Astrocyte (in vitro differentiated cells and primary cell): ENCODE measurements around the gene AUTS2. TPM values are rescaled to one million over a fixed set of nuclear protein-coding genes. Genes with fewer than 3 reads are reported as not detected.

ENCODE experiments used
- DNase-seq: peaks from one replicate; pipeline ENCODE4 v3.0.0-alpha.2; 2010; ENCODE audit warnings: low read depth
- FAIRE-seq: peaks from 2 replicates; lab custom pipeline; 2011; peaks lifted over from hg19 to GRCh38; lab: Jason Lieb, UNC
- H2AFZ ChIP-seq: 2 replicates; pipeline ENCODE4 v1.6.0; 2012; ENCODE audit warnings: low read depth, low read length, inconsistent platforms
- H3K27ac ChIP-seq: 2 replicates; pipeline ENCODE4 v1.5.1; 2011; ENCODE audit warnings: low read depth, low read length, inconsistent platforms
- H3K27me3 ChIP-seq: 2 replicates; pipeline ENCODE4 v1.6.0; 2011; ENCODE audit warnings: low read length, inconsistent platforms; ENCODE audit not compliant: insufficient read depth
- H3K36me3 ChIP-seq: 2 replicates; pipeline ENCODE4 v1.5.1; 2011; ENCODE audit warnings: low read length, inconsistent platforms; ENCODE audit not compliant: insufficient read depth
- H3K4me1 ChIP-seq: 2 replicates; pipeline ENCODE4 v1.5.1; 2011; ENCODE audit warnings: low read length, inconsistent platforms; ENCODE audit not compliant: insufficient read depth
- H3K4me2 ChIP-seq: 2 replicates; pipeline ENCODE4 v1.6.0; 2012; ENCODE audit warnings: low read length, inconsistent platforms
- H3K4me3 ChIP-seq: 2 replicates; pipeline ENCODE4 v1.5.1; 2011; ENCODE audit warnings: low read depth, mild to moderate bottlenecking, low read length, inconsistent platforms; ENCODE audit not compliant: insufficient read depth
- H3K79me2 ChIP-seq: 2 replicates; pipeline ENCODE4 v1.6.0; 2012; ENCODE audit warnings: mild to moderate bottlenecking, low read length, inconsistent platforms; ENCODE audit not compliant: insufficient read depth
- H3K9ac ChIP-seq: 2 replicates; pipeline ENCODE4 v1.6.0; 2012; ENCODE audit warnings: mild to moderate bottlenecking, low read length, inconsistent platforms
- H3K9me3 ChIP-seq: 2 replicates; pipeline ENCODE4 v1.5.1; 2012; ENCODE audit warnings: low read depth, mild to moderate bottlenecking, low read length, inconsistent platforms; ENCODE audit not compliant: insufficient read depth
- H4K20me1 ChIP-seq: 2 replicates; pipeline ENCODE4 v1.6.0; 2012; ENCODE audit warnings: low read length, inconsistent platforms; ENCODE audit not compliant: insufficient read depth
- H3K27ac Mint-ChIP-seq: one replicate; pipeline ENCODE4 v1.8.0; 2021; ENCODE audit warnings: mild to moderate bottlenecking, mixed read lengths; ENCODE audit not compliant: unreplicated experiment
- H3K27me3 Mint-ChIP-seq: one replicate; pipeline ENCODE4 v1.8.0; 2021; ENCODE audit warnings: low read depth, mixed read lengths; ENCODE audit not compliant: unreplicated experiment
- H3K36me3 Mint-ChIP-seq: one replicate; pipeline ENCODE4 v1.8.0; 2021; ENCODE audit warnings: low read depth, mixed read lengths; ENCODE audit not compliant: unreplicated experiment
- H3K4me1 Mint-ChIP-seq: one replicate; pipeline ENCODE4 v1.8.0; 2021; ENCODE audit warnings: low read depth, mixed read lengths; ENCODE audit not compliant: unreplicated experiment
- H3K4me3 Mint-ChIP-seq: one replicate; pipeline ENCODE4 v1.8.0; 2021; ENCODE audit warnings: mild to moderate bottlenecking, moderate library complexity, mixed read lengths; ENCODE audit not compliant: unreplicated experiment
- H3K9me3 Mint-ChIP-seq: one replicate; pipeline ENCODE4 v1.8.0; 2021; ENCODE audit warnings: mild to moderate bottlenecking, mixed read lengths; ENCODE audit not compliant: unreplicated experiment
- EZH2 ChIP-seq: IDR thresholded peaks from 2 replicates; pipeline ENCODE4 v1.6.1; 2012; ENCODE audit warnings: mild to moderate bottlenecking, low read length, inconsistent platforms; ENCODE audit not compliant: insufficient read depth
- total RNA-seq: library from RNA; stranded (reverse); gene quantifications from 2 replicates; pipeline ENCODE4 v1.2.1, GENCODE V29; 2021
- TF ChIP-seq, protein P1 (sequence below): IDR thresholded peaks from 2 replicates; pipeline ENCODE4 v1.5.1; 2011; ENCODE audit warnings: low read depth, mild to moderate bottlenecking, inconsistent platforms, low read length, moderate library complexity; ENCODE audit not compliant: insufficient read depth

Gene AUTS2
- total RNA-seq, 1 donor from 2014 or later, result 73.2 TPM

DNA sequence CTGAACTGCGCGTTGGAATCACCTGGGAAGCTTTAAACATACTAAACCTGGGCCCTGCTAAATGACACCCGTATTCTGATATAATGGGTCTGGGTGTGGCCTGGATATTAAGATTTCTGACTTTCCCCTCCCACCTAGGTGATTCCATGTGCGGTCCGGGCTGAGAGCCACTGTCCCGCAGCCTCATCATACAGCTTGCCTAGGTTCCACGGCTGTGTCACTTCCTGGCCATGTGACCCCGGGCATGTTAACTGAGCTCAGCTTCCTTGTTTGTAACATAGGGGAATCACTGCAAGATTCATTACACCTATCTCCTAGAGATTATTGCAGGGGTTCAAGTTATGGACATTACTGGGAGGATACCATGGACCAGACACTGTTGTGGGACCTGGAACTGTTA, 1061.0 kb downstream of the AUTS2 start:
- no peaks in the 10 kb centered on the region for H3K36me3 ChIP-seq
- H3K79me2 ChIP-seq, result no peaks in the 10 kb centered on the region
- no peak overlapping the region for H3K9ac ChIP-seq
- no peak overlapping the region for H3K4me3 ChIP-seq
- FAIRE-seq, result no peak
- no peak overlapping the region for H3K4me3 Mint-ChIP-seq
- peaks cover 8% of the 10 kb centered on the region for H3K36me3 Mint-ChIP-seq
- no peaks in the 10 kb centered on the region for H3K27me3 ChIP-seq
- H3K9me3 ChIP-seq, result no peaks in the 10 kb centered on the region
- no peaks in the 10 kb centered on the region for H3K4me1 ChIP-seq
- no peaks in the 10 kb centered on the region for H3K9me3 Mint-ChIP-seq
- H3K4me1 Mint-ChIP-seq, result no peaks in the 10 kb centered on the region
- no peak overlapping the region for H3K27ac ChIP-seq
- no peak overlapping the region for H3K27ac Mint-ChIP-seq
- DNase-seq, result no peak
- no peak overlapping the region for H2AFZ ChIP-seq
- TF ChIP-seq, protein P1, sequence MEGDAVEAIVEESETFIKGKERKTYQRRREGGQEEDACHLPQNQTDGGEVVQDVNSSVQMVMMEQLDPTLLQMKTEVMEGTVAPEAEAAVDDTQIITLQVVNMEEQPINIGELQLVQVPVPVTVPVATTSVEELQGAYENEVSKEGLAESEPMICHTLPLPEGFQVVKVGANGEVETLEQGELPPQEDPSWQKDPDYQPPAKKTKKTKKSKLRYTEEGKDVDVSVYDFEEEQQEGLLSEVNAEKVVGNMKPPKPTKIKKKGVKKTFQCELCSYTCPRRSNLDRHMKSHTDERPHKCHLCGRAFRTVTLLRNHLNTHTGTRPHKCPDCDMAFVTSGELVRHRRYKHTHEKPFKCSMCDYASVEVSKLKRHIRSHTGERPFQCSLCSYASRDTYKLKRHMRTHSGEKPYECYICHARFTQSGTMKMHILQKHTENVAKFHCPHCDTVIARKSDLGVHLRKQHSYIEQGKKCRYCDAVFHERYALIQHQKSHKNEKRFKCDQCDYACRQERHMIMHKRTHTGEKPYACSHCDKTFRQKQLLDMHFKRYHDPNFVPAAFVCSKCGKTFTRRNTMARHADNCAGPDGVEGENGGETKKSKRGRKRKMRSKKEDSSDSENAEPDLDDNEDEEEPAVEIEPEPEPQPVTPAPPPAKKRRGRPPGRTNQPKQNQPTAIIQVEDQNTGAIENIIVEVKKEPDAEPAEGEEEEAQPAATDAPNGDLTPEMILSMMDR, result no peak
- no peak for TF ChIP-seq EZH2
- H3K4me2 ChIP-seq, result no peak overlapping the region
- no peaks in the 10 kb centered on the region for H4K20me1 ChIP-seq
- H3K27me3 Mint-ChIP-seq, result peaks cover 2% of the 10 kb centered on the region

DNA sequence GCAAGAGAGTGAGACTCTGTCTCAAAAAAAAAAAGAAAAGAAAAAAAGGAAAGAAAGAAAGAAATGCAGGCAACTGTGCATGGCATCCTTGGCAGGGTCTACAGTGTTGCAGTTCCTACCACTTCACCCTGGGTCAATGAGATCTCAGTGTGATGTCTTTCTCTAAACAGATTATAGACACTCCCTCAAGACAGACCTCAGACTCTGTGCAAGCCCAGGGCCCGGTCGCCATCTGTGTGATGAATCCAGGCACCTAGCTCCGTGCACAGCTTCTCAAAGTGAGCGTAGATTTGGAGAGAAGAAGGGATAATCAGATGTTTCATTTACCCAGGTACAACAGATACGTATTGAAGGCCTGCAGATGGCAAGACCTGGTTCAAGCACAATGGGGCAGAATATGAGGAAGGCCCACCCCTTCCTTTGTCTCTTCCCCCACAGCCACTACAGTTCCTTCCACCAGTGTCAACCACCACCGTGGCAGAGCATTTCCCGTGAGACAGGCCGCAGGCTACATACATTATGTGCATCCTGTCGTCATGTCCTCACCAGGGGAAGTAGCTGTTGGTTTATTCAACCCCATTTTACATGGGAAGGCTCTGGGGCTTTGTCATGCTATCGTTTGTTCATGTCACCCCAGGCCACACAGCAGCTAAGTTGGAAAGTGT, 1062.0 kb downstream of the AUTS2 start:
- Mint-ChIP-seq H3K4me1 (no peaks in the 10 kb centered on the region), H3K27ac (no peak overlapping the region), H3K36me3 (peaks cover 8% of the 10 kb centered on the region), H3K9me3 (no peaks in the 10 kb centered on the region), H3K27me3 (peaks cover 2% of the 10 kb centered on the region), H3K4me3 (no peak overlapping the region)
- H4K20me1 ChIP-seq, result no peaks in the 10 kb centered on the region
- H3K27me3 ChIP-seq, result no peaks in the 10 kb centered on the region
- H3K9me3 ChIP-seq, result no peaks in the 10 kb centered on the region
- no peaks in the 10 kb centered on the region for H3K4me1 ChIP-seq
- no peak overlapping the region for H3K4me3 ChIP-seq
- TF ChIP-seq EZH2, result no peak
- TF ChIP-seq, protein P1, result no peak
- FAIRE-seq, result no peak
- H3K9ac ChIP-seq, result no peak overlapping the region
- H3K27ac ChIP-seq, result no peak overlapping the region
- H3K79me2 ChIP-seq, result no peaks in the 10 kb centered on the region
- H3K36me3 ChIP-seq, result no peaks in the 10 kb centered on the region
- no peak overlapping the region for H3K4me2 ChIP-seq
- no peak overlapping the region for H2AFZ ChIP-seq
- DNase-seq, result no peak

DNA sequence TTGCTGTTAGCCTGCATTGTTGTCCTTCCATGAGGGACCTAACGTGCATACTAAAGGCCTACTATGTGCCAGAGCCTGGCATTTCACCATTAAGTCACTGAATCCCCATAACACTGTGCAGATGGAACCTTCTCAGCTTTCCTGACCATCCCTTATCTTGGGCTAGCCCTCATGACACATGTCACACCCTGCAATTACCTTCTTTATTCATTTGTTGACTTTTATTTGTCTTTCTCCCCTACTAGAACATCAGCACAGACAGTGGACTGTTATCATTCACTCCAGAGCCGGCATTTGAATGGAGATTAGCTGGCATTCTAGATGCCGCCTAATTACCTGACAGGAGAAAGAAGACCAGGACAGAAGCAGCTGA, 1062.5 kb downstream of the AUTS2 start:
- Mint-ChIP-seq H3K4me1 (no peaks in the 10 kb centered on the region), H3K36me3 (peaks cover 8% of the 10 kb centered on the region), H3K4me3 (no peak overlapping the region), H3K9me3 (no peaks in the 10 kb centered on the region), H3K27me3 (peaks cover 2% of the 10 kb centered on the region), H3K27ac (no peak overlapping the region)
- no peaks in the 10 kb centered on the region for H3K27me3 ChIP-seq
- no peak overlapping the region for H3K27ac ChIP-seq
- no peak for DNase-seq
- TF ChIP-seq EZH2, result no peak
- TF ChIP-seq, protein P1, result no peak
- H3K9me3 ChIP-seq, result no peaks in the 10 kb centered on the region
- FAIRE-seq, result no peak
- no peaks in the 10 kb centered on the region for H3K79me2 ChIP-seq
- H3K4me3 ChIP-seq, result no peak overlapping the region
- H3K4me1 ChIP-seq, result no peaks in the 10 kb centered on the region
- no peaks in the 10 kb centered on the region for H3K36me3 ChIP-seq
- no peak overlapping the region for H2AFZ ChIP-seq
- no peak overlapping the region for H3K4me2 ChIP-seq
- no peaks in the 10 kb centered on the region for H4K20me1 ChIP-seq
- H3K9ac ChIP-seq, result no peak overlapping the region
